ENCODE results near the gene SLMAP. TPM values are rescaled to one million over a fixed set of nuclear protein-coding genes. Genes with fewer than 3 reads are reported as not detected.

SLMAP gene
- total RNA-seq, 3 donors from 2014 or later (not counting 1 experiment from before 2014, with no cell fraction given): 79.4 to 98.6 (median 89.0) TPM

GRCh38 chr3:57784089-57784735 is 28.1 kb downstream of the SLMAP start:
- ATAC-seq (no peak), DNase-seq (no peak)
- Mint-ChIP-seq H3K36me3 (no peaks in the 10 kb centered on the region), H3K4me1 (peaks cover 23 to 32% of the 10 kb centered on the region in 2 donors), H3K4me3 (no peak overlapping the region), H3K27ac (peak overlapping the region in 1 of 2 donors; percentile 29), H3K9me3 (no peaks in the 10 kb centered on the region), H3K27me3 (ENCODE audit: low read depth in 2 of 2) (no peaks in the 10 kb centered on the region)
- Histone ChIP-seq H3K27ac (ENCODE audit: low read length) (no peak overlapping the region), H3K9me3 (ENCODE audit: control insufficient read depth, insufficient read depth, low read length) (no peaks in the 10 kb centered on the region), H3K27me3 (ENCODE audit: control insufficient read depth, insufficient read depth, low read length) (no peaks in the 10 kb centered on the region), H3K36me3 (ENCODE audit: control insufficient read depth, insufficient read depth, low read length) (no peaks in the 10 kb centered on the region), H3K4me3 (ENCODE audit: low read length) (no peak overlapping the region), H3K4me1 (ENCODE audit: control insufficient read depth, insufficient read depth, low read length) (no peaks in the 10 kb centered on the region)
- TF ChIP-seq CTCF (IDR thresholded peaks at IDR 0.05): no peak
- intact Hi-C loops (cut with micrococcal nuclease): no loop called here
- WGBS (ENCODE audit: insufficient coverage): 100% methylated on average over 1 of the region's 1 CpG

- peaks cover 23 to 38% of the 10 kb centered on the region in 2 donors for H3K4me1 Mint-ChIP-seq
- H3K9me3 Mint-ChIP-seq: no peaks in the 10 kb centered on the region
- no peak overlapping the region for H3K27ac ChIP-seq (ENCODE audit: low read length)
- TF ChIP-seq CTCF (IDR thresholded peaks at IDR 0.05): no peak
- peak overlapping the region in 1 of 2 donors; percentile 21 for H3K27ac Mint-ChIP-seq
- no peak overlapping the region for H3K4me3 Mint-ChIP-seq
- intact Hi-C loops (cut with micrococcal nuclease): no loop called here
- no peaks in the 10 kb centered on the region for H3K36me3 ChIP-seq (ENCODE audit: control insufficient read depth, insufficient read depth, low read length)
- WGBS (ENCODE audit: insufficient coverage): no CpG with 5 or more reads among the region's 1 CpG
- no peaks in the 10 kb centered on the region for H3K9me3 ChIP-seq (ENCODE audit: control insufficient read depth, insufficient read depth, low read length)
- H3K27me3 Mint-ChIP-seq (ENCODE audit: low read depth in 2 of 2): no peaks in the 10 kb centered on the region
- no peaks in the 10 kb centered on the region for H3K27me3 ChIP-seq (ENCODE audit: control insufficient read depth, insufficient read depth, low read length)
- no peaks in the 10 kb centered on the region for H3K36me3 Mint-ChIP-seq
- H3K4me3 ChIP-seq (ENCODE audit: low read length): no peak overlapping the region
- H3K4me1 ChIP-seq (ENCODE audit: control insufficient read depth, insufficient read depth, low read length): no peaks in the 10 kb centered on the region
- DNase-seq (no peak), ATAC-seq (no peak)
Measured at GRCh38 chr3:57785446-57785845, 29.3 kb downstream of the SLMAP start.

DNA sequence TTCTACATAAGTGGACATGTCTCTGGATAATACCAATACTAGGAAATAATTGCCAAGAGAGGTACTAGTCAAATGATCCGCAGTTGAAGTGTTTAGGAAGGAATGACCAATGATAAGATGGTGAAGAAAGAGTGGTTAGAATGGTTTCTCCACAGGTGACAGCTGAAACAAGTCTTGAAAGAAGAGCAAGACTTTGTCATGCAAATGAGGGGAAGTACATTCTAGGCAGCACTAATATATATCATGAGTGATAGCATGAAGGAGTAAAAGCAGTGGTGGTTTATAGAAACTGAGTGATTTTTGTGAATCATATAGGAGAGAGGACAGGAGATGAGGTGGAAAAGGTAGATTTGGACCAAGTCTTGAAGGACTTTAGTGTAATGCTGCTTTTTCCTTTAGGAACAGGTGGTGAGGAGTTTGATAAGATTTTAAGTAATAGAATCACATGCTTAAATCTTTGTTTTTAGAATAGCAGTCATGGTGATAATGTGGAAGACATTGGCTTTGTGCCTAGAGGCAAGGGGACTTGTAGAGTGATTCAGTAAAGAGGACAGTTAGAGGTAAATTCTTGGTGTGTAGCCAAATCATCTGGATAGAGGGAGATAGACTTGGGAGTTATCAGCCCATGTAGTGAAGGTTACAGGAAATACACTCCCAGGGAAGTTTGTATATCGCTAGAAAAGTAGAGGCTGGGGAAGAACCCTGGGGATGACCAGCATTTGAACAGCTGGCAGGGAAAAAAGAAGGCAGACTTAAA is 31.9 kb downstream of the SLMAP start:
- peak in 1 of 2 donors; percentile 8 for DNase-seq
- Histone ChIP-seq H3K27ac (ENCODE audit: low read length) (no peak overlapping the region), H3K27me3 (ENCODE audit: control insufficient read depth, insufficient read depth, low read length) (no peaks in the 10 kb centered on the region), H3K9me3 (ENCODE audit: control insufficient read depth, insufficient read depth, low read length) (no peaks in the 10 kb centered on the region), H3K4me1 (ENCODE audit: control insufficient read depth, insufficient read depth, low read length) (no peaks in the 10 kb centered on the region), H3K36me3 (ENCODE audit: control insufficient read depth, insufficient read depth, low read length) (no peaks in the 10 kb centered on the region), H3K4me3 (ENCODE audit: low read length) (no peak overlapping the region)
- no peak for ATAC-seq
- Mint-ChIP-seq H3K36me3 (no peaks in the 10 kb centered on the region), H3K4me3 (no peak overlapping the region), H3K27ac (no peak overlapping the region), H3K9me3 (no peaks in the 10 kb centered on the region), H3K4me1 (peaks cover 19 to 20% of the 10 kb centered on the region in 2 donors), H3K27me3 (ENCODE audit: low read depth in 2 of 2) (no peaks in the 10 kb centered on the region)
- 77% methylated on average over 2 of the region's 2 CpGs for WGBS (ENCODE audit: insufficient coverage)
- TF ChIP-seq CTCF (IDR thresholded peaks at IDR 0.05): no peak
- intact Hi-C loops (cut with micrococcal nuclease): no loop called here
